Caco-2 (cell line): ENCODE measurements around the gene DDX24. TPM values are rescaled to one million over a fixed set of nuclear protein-coding genes. Genes with fewer than 3 reads are reported as not detected.
"Not testable (repeated sequence)": the region's sequence is repeated elsewhere in the genome, so short reads cannot be mapped to it uniquely, and the experiment has no call there.

Source experiments
- BruUV-seq: library from RNA; stranded (reverse); fragments of 400-500 nt; replicated peaks from 2 replicates; lab custom pipeline; 2021; lab: Mats Ljungman, UMichigan
- CTCF ChIA-PET: fragments of 300-600 bp; sonication (Branson Sonifier 250); formaldehyde crosslinking; loops from one replicate; lab custom pipeline; 2022; ENCODE audit warnings: antibody characterized with exemption; lab: Charles Lee
- POLR2A ChIA-PET: fragments of 300-600 bp; sonication (Branson Sonifier 250); formaldehyde crosslinking; loops from one replicate; lab custom pipeline; 2022; ENCODE audit warnings: antibody characterized with exemption; lab: Charles Lee
- DNase-seq, 2 experiments: peaks; one replicate each; pipeline versions ENCODE4 v3.0.0 to v3.0.0-alpha.2; 2020 to 2022
- H3K27me3 ChIP-seq: replicated peaks from 2 replicates; pipeline ENCODE4 v1.6.0; 2011; ENCODE audit warnings: low read length; ENCODE audit not compliant: control insufficient read depth, insufficient read depth
- H3K36me3 ChIP-seq: 2 replicates; pipeline ENCODE4 v1.5.1; 2011; ENCODE audit warnings: low read length; ENCODE audit not compliant: control insufficient read depth, insufficient read depth
- H3K4me1 ChIP-seq: fragments of 250-450 bp; sonication (Bioruptor Pico); 2 replicates; pipeline ENCODE4 v1.5.1; 2020; ENCODE audit warnings: mild to moderate bottlenecking
- H3K4me3 ChIP-seq: 2 replicates; pipeline ENCODE4 v1.5.1; 2011; ENCODE audit warnings: low read depth, mild to moderate bottlenecking, control low read depth, low read length
- H3K9me3 ChIP-seq: fragments of 250-450 bp; sonication (Bioruptor Pico); 2 replicates; pipeline ENCODE4 v1.5.1; 2020; ENCODE audit warnings: mild to moderate bottlenecking, moderate library complexity
- H3K27ac Mint-ChIP-seq: one replicate; pipeline ENCODE4 v1.8.0; 2022; ENCODE audit warnings: mixed read lengths; ENCODE audit not compliant: unreplicated experiment
- H3K27me3 Mint-ChIP-seq: one replicate; pipeline ENCODE4 v1.8.0; 2022; ENCODE audit warnings: mixed read lengths; ENCODE audit not compliant: insufficient read depth, unreplicated experiment
- H3K36me3 Mint-ChIP-seq: one replicate; pipeline ENCODE4 v1.8.0; 2022; ENCODE audit warnings: mild to moderate bottlenecking, mixed read lengths; ENCODE audit not compliant: insufficient read depth, unreplicated experiment
- H3K4me1 Mint-ChIP-seq: one replicate; pipeline ENCODE4 v1.8.0; 2022; ENCODE audit warnings: low read depth, mixed read lengths; ENCODE audit not compliant: unreplicated experiment
- H3K4me3 Mint-ChIP-seq: one replicate; pipeline ENCODE4 v1.8.0; 2022; ENCODE audit warnings: mild to moderate bottlenecking, moderate library complexity, mixed read lengths; ENCODE audit not compliant: unreplicated experiment
- H3K9me3 Mint-ChIP-seq: one replicate; pipeline ENCODE4 v1.8.0; 2022; ENCODE audit warnings: mixed read lengths; ENCODE audit not compliant: unreplicated experiment
- CTCF ChIP-seq, 2 experiments: fragments of 200-600 bp in 1 of 2; IDR thresholded peaks; 1 replicate in 1 of 2; 2 replicates in 1 of 2; pipeline versions ENCODE4 v1.5.1 to v1.8.0; 2011 to 2022; ENCODE audit warnings: antibody characterized with exemption in 1 of 2, control low read depth in 1 of 2, inconsistent platforms in 1 of 2, low read depth in 1 of 2, low read length in 1 of 2, mild to moderate bottlenecking in 1 of 2, moderate library complexity in 1 of 2; ENCODE audit not compliant: insufficient read depth in 1 of 2, severe bottlenecking in 1 of 2, unreplicated experiment in 1 of 2
- intact Hi-C: fragments of 100-400 bp; cut with micrococcal nuclease; formaldehyde crosslinking; loops from one replicate; pipeline ENCODE4 v1.10.0; 2022; ENCODE audit not compliant: unreplicated experiment
- total RNA-seq: library from RNA; stranded (reverse); gene quantifications from 2 replicates; pipeline ENCODE4 v1.2.3, GENCODE V29; 2022

DDX24 gene
- total RNA-seq, 1 experiment from 2014 or later, result 131 TPM

GRCh38 chr14:94075008-94075407 lies 6.0 kb downstream of the DDX24 start:
- H3K27ac Mint-ChIP-seq, result no peak overlapping the region
- no peak for TF ChIP-seq CTCF (IDR thresholded peaks at IDR 0.05; ENCODE audit: insufficient read depth in 1 of 2, low read depth in 1 of 2, low read length in 1 of 2, severe bottlenecking in 1 of 2, unreplicated experiment in 1 of 2)
- Histone ChIP-seq H3K9me3 (peaks cover 12% of the 10 kb centered on the region), H3K36me3 (peaks cover 6% of the 10 kb centered on the region), H3K4me3 (no peak overlapping the region), H3K27me3 (no peaks in the 10 kb centered on the region), H3K4me1 (no peaks in the 10 kb centered on the region)
- no peak overlapping the region for H3K4me3 Mint-ChIP-seq
- CTCF ChIA-PET, result no interaction called here
- intact Hi-C loops, result no loop called here
- peaks cover 9% of the 10 kb centered on the region for H3K4me1 Mint-ChIP-seq
- peaks cover 32% of the 10 kb centered on the region for H3K9me3 Mint-ChIP-seq
- POLR2A ChIA-PET, result no interaction called here
- BruUV-seq, result no TSS peak
- peaks cover 60% of the 10 kb centered on the region for H3K36me3 Mint-ChIP-seq
- no peak for DNase-seq
- H3K27me3 Mint-ChIP-seq, result no peaks in the 10 kb centered on the region

- Mint-ChIP-seq H3K27ac (no peak overlapping the region), H3K27me3 (no peaks in the 10 kb centered on the region), H3K4me1 (peaks cover 6% of the 10 kb centered on the region), H3K9me3 (peaks cover 35% of the 10 kb centered on the region), H3K4me3 (no peak overlapping the region), H3K36me3 (peaks cover 57% of the 10 kb centered on the region)
- no peak for TF ChIP-seq CTCF (IDR thresholded peaks at IDR 0.05; ENCODE audit: insufficient read depth in 1 of 2, low read depth in 1 of 2, low read length in 1 of 2, severe bottlenecking in 1 of 2, unreplicated experiment in 1 of 2)
- Histone ChIP-seq H3K9me3 (peaks cover 12% of the 10 kb centered on the region), H3K4me1 (no peaks in the 10 kb centered on the region), H3K4me3 (no peak overlapping the region), H3K36me3 (peaks cover 6% of the 10 kb centered on the region), H3K27me3 (no peaks in the 10 kb centered on the region)
- DNase-seq, result no peak
- CTCF ChIA-PET, result no interaction called here
- POLR2A ChIA-PET, result no interaction called here
- BruUV-seq, result no TSS peak
- intact Hi-C loops, result no loop called here
Measured at GRCh38 chr14:94074534-94074933, 6.5 kb downstream of the DDX24 start.

- Mint-ChIP-seq H3K9me3 (peaks cover 60% of the 10 kb centered on the region), H3K36me3 (peaks cover 38% of the 10 kb centered on the region)
- H3K4me1 ChIP-seq, BruUV-seq, intact Hi-C loops, H3K36me3 ChIP-seq, CTCF ChIA-PET, H3K4me3 ChIP-seq, H3K27ac Mint-ChIP-seq, DNase-seq, POLR2A ChIA-PET, H3K27me3 ChIP-seq, H3K4me3 Mint-ChIP-seq, H3K4me1 Mint-ChIP-seq, H3K27me3 Mint-ChIP-seq: not testable (repeated sequence)
- H3K9me3 ChIP-seq, result peaks cover 12% of the 10 kb centered on the region
Measured at GRCh38 chr14:94072076-94072475, 8.9 kb downstream of the DDX24 start.
